Eye (tissue), 1 donor: ENCODE results near the gene AFF3.
A peak's percentile ranks its signal among the peaks of the same experiment; 100 is the strongest.
"Not testable (repeated sequence)": the region's sequence is repeated elsewhere in the genome, so short reads cannot be mapped to it uniquely, and the experiment has no call there.

Experiments used
- DNase-seq: peaks from one replicate; pipeline ENCODE4 v3.0.0-alpha.2; 2015

The AFF3 gene

GRCh38 chr2:100146657-100146960 lies 4.2 kb upstream of the AFF3 start:
- DNase-seq, result no peak

DNA sequence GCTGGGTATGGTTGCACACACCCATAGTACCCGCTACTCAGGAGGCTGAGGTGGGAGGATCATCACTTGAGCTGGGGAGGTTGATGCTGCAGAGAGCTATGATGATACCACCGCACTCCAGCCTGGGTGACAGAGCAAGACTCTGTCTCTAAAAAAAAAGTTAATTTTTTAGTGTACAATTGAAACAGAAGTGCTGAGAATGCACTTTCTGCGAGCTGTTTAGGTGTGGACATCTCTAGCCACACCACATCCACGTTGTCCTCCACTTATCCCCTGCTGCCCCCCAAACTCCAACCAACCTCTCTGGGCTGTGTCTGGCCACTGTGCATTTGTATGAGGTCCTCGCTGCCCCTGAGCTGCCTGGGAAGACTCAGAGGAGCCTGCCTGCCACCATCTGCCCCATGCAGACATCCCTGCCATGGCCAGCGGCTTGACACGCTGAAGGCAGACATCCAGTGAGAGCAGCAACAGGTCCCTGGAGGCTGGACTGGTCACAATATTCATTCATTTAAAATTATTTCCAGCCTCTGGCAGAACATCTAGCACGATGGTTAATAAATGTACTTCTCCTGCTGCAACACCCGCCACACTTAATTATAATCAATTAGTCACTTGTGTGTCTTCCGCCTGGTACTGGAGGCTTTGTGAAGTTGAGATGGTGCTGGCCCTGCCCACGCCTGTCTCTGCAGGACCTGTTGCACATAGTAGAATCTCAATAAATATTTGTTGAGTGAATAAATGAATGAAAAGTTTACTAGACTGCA lies 3.7 kb upstream of the AFF3 start:
- DNase-seq, result peak; percentile 8

DNA sequence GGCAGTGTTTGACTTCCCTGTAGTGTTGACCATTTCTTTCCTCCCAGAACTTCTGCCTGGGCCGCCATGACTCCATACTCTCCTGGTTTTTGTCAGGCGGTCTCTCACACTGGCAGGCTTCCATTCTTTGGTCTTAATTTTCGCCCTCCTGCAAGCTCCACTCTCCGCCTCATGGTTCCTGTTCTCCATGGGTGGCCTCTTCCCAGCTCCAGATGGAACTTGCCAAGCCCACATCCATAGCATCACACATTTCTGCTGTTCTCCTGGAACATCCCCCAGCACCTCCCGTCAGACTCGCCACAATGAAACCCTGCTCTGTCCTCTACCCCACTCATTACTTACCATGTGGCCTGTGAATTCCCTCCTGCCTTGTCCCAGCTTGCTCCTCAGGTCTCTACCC lies 896 bp upstream of the AFF3 start:
- no peak for DNase-seq

GRCh38 chr2:100141906-100142305 lies 484 bp downstream of the AFF3 start:
- DNase-seq, result no peak

GRCh38 chr2:100140582-100140981 lies 1.8 kb downstream of the AFF3 start:
- DNase-seq, result no peak

GRCh38 chr2:100137866-100138570 lies 4.4 kb downstream of the AFF3 start:
- DNase-seq, result no peak

DNA sequence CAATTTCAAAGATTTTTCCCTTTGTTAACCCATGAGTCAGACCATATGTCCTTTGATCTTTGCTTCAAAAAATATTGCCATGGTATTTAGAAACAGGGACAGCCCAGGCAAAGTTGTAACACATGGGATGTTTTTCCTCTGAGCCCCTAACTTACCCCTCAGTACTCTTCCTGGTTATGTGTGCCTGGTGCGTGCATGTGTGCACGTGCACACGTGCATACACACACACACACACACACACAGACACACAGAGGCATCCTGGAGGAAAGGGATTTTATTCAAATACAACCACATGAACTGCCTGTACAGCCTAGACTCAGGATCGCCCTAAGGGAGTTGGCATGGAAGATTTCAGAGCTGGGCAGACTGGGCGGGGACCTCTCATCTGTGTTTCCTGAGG lies 5.1 kb downstream of the AFF3 start:
- no peak for DNase-seq

DNA sequence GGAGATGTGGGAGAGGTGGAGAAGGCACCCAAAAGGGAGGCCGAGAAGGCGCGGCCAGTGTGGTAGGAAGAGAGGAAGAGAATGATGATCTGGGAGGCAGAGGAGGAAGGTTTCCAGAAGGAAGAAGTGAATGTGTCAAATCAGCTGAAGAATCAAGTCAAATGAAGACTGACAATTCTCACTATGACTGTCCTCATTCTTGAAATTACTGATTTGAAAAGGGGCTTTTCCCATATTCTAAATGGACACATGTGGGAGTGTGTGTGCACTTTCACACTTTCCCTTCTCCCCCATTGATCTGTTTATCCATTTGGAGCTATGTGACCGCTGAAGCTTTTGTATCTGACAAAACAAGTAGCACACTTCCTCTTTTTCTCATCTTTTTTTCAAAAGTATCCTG lies 6.1 kb downstream of the AFF3 start:
- DNase-seq, result no peak

GRCh38 chr2:100135415-100135814 lies 7.0 kb downstream of the AFF3 start:
- no peak for DNase-seq

GRCh38 chr2:100130595-100131391 lies 11.6 kb downstream of the AFF3 start:
- DNase-seq, result no peak

GRCh38 chr2:100126897-100127401 lies 15.4 kb downstream of the AFF3 start:
- peak; percentile 45 for DNase-seq

- peak; percentile 67 for DNase-seq
Measured at GRCh38 chr2:100126201-100126600, 16.2 kb downstream of the AFF3 start.

DNA sequence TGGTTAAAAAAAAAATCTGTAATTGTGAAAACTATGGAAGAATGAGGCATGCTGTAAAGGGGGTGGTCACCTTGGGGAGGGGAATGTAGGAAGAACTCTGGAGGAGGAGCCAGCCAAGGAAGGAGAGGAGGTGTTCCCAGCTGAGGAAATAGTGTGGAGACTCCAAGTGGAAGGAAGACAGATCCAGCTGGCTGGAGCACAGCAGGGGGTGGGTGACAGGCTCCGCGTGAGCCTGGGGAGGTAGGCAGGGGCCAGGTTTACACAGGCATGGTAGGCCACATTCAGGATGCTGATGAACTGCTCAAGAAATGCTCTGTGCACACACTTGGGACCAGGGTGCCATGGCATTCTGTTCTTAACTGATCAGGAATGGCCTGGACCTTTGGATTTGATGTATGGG lies 16.8 kb downstream of the AFF3 start:
- DNase-seq, result no peak

DNA sequence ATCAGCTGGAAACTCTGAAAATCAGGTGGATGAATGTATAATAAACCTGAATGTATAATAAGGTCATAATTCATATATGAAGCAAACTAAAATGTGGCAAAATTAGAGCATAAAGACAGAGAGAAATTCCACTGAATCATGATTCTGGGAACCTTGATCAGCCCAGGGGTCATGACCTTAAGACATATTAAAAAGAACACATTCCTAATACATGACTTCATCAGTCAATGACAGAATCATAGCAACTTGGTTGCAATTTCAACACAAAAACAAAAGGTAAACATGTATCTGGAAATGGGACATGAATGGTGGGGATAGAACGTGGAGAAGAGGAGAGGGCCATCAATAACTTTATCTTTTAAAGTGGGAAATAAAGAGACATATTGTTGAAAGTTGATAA lies 17.6 kb downstream of the AFF3 start:
- no peak for DNase-seq

- no peak for DNase-seq
Measured at GRCh38 chr2:100121124-100121718, 21.2 kb downstream of the AFF3 start.

DNA sequence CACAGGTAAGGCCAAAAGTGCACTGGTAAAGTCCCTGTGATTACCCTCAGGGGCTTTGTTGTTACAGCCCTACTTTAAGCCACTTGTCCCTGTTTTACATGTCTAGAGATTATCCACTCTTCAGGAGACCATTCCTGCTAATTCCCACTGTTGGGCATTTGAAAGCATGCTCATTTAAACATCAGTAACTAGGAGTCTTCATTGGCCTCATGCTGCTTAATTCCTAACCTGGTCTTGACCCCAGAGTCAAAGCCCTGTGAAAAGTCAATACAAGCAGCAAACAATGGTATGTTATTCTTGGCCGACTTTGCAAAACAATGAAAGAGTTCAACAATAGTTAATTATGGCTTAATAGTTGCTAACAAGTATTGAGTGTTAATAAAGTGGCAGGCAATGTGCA lies 23.2 kb downstream of the AFF3 start:
- peak; percentile 5 for DNase-seq

- DNase-seq, result no peak
Measured at GRCh38 chr2:100113990-100114433, 28.4 kb downstream of the AFF3 start.

DNA sequence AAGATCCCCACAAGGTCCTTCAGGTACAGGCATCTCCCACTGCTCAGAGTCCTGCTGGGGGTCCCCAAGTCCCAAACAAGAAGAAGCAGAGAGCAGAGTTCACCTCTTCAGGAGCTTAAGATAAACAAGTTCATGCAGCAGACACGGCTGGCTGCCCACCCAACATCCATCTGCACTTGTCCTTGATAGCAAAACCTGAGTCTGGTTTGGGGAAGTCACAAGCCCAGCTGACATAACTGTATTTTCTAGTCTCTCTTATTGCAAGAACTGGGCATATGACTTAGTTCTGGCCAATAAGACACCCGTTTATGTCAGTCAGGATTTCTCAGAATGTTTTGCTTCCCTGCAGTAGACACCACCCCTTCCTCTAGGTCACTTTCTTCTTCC lies 31.8 kb downstream of the AFF3 start:
- DNase-seq, result no peak

- no peak for DNase-seq
Measured at GRCh38 chr2:100109986-100110613, 32.3 kb downstream of the AFF3 start.

- not testable (repeated sequence) for DNase-seq
Measured at GRCh38 chr2:100108648-100109020, 33.8 kb downstream of the AFF3 start.

DNA sequence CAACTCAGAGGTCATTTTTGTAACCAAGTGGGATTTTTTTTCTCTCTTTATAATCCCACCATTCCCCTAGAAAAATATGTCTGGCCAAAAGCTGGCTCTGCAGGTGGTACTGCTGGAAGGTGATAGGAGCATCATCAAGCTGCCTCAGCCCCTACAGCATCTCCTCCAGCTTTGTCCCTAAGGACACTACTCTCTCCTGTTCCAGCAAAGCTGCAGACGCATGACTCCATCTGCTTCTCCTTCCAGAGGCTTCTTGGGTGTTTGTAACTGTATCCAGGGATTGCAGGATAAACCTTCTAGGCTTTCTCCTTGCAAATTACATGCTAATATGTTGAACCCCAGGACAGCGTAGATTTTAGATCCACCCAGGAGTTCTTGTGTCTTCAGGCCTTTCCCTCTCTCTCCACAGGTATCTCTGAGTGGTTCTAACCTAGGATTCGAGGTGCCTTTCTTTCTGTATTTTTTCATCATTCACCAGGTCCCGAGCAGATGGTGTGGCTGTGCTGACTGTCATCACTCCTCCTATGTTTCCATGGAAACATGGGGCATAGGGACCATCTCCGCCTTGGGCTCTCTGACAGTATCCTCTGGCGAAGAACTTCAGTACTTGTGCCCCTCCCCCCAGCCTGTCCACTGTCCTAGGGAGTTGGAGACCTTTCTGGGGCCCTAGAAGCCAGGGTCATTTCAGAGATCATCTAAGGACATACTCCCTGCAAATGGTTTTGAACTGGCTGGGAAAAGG lies 34.3 kb downstream of the AFF3 start:
- DNase-seq, result peak; percentile 81

DNA sequence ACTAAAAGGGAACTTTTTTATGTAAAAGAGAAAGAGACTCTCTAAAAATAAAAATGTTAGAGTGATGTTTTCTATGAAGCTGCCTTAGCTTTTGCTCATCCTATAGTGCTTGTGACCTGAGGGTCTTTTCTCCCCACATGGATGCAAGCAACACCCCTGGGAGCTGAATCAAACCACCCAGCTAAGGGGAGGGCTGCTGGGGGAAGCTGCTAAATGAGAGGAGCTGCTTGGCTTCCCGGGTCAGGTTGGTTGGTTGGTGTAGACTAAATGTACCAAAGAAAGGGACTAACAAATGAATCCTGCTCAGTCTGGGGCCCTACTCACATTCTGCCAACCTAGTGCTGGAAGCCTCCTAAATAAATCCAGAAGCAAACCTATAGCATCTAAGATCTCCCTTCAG lies 35.0 kb downstream of the AFF3 start:
- DNase-seq, result peak; percentile 20
